HG02938 (cell line): ENCODE results near the gene DNAH9.

ENCODE experiments used
- ATAC-seq: cut with Tn5 transposase; IDR thresholded peaks from one replicate; pipeline ENCODE4 v1.9.1; 2021; ENCODE audit warnings: mild to moderate bottlenecking, moderate library complexity; ENCODE audit not compliant: unreplicated experiment

The DNAH9 gene, protein sequence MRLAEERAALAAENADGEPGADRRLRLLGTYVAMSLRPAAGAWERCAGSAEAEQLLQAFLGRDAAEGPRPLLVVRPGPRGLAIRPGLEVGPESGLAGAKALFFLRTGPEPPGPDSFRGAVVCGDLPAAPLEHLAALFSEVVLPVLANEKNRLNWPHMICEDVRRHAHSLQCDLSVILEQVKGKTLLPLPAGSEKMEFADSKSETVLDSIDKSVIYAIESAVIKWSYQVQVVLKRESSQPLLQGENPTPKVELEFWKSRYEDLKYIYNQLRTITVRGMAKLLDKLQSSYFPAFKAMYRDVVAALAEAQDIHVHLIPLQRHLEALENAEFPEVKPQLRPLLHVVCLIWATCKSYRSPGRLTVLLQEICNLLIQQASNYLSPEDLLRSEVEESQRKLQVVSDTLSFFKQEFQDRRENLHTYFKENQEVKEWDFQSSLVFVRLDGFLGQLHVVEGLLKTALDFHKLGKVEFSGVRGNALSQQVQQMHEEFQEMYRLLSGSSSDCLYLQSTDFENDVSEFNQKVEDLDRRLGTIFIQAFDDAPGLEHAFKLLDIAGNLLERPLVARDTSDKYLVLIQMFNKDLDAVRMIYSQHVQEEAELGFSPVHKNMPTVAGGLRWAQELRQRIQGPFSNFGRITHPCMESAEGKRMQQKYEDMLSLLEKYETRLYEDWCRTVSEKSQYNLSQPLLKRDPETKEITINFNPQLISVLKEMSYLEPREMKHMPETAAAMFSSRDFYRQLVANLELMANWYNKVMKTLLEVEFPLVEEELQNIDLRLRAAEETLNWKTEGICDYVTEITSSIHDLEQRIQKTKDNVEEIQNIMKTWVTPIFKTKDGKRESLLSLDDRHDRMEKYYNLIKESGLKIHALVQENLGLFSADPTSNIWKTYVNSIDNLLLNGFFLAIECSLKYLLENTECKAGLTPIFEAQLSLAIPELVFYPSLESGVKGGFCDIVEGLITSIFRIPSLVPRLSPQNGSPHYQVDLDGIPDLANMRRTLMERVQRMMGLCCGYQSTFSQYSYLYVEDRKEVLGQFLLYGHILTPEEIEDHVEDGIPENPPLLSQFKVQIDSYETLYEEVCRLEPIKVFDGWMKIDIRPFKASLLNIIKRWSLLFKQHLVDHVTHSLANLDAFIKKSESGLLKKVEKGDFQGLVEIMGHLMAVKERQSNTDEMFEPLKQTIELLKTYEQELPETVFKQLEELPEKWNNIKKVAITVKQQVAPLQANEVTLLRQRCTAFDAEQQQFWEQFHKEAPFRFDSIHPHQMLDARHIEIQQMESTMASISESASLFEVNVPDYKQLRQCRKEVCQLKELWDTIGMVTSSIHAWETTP (N-terminal part only)

DNA sequence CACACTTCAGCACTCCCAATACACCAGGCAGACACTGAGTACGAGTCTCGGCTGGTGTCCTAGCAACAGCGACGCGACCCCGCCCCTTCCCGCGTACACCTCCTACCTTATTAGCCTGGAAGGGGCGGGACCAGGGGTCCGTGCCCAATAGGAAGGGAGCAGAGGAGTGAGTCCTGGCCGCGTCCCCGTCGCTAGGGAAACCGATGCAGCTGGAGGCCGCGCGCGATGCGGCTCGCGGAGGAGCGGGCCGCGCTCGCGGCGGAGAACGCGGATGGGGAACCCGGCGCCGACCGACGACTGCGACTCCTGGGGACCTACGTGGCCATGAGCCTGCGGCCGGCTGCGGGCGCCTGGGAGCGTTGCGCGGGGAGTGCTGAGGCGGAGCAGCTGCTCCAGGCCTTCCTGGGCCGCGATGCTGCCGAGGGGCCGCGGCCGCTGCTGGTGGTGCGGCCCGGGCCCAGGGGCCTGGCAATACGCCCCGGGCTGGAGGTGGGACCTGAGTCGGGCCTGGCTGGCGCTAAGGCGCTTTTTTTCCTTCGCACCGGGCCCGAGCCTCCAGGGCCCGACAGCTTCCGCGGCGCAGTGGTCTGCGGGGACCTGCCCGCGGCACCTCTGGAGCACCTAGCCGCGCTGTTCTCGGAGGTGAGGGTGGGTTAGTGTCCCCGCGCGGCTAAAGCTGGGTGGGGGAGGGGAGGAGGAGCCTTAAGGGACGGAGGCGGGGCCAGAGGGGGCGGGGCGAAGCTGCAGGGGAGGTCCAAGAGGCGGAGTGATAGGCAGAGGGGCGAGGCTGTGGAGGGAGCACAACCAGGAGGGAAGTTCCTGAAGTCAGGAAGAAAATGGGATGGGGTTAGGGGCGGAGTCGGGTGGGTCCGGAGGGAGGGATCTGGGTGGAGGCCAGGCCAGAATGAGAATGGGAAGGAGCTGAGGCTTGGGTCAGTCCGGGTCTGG, at the start of gene DNAH9:
Gene DNAH9 (plus strand): TSS at position 197 of the 948 bp plus-strand sequence. CDS start 29 bp downstream, at position 226.
- no peak for ATAC-seq

DNA sequence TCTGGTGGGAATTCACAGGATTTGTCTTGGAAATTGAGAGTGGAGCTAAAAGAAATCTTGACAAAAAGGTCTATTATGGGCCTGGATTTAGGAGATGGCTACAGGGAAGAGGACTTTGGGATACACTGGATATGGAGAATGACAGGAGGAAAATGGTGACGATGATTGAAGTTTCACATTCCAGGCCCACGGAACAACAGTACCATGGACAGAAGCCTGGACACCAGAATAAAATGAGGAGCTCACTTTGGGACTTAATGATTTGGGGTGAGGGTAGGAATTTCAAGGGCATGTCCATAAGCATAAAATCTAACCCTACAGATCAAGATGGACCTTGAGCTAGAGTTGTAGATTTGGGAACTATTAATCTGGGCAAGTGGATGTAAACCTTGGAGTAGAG, 47.8 kb upstream of the DNAH9 start:
- no peak for ATAC-seq

DNA sequence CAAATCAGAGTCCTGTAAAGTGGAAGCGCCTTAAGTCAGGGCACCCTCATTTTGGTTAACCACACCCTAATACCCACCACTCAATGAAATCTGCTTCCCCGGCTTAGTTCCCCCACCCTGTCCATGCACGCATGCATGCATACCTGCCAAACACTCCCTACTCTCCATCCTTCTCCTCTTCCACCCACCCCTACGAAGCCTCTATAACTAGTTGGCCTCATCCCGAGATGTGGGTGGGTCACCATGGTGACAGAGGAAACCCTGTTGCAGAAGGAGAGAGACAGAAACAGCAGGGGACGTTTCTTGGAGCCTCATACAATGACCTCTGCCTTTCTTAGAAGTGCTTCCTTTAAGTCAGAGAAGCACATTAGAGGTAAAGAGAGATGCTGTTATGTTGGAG, 46.8 kb upstream of the DNAH9 start:
- ATAC-seq: no peak

DNA sequence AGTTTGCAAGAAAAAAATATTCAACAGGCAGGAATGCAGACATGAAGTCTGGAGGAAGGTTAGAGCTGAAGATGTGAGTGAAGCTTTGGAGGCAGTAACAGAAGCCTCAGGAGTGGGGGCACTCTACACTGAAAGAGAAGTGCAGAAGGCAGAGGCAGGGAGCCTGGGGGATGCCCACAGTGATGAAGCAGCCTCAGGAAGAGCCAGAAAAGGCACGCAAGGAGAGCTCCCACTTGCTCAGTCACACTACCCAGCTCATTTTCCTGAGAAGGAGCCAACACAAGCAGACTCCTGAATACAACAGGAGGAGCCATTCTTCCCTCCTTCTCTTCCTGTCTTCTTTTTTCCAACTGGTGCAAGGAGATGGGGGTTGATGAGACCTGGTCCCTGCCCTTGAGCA, 45.1 kb upstream of the DNAH9 start:
- no peak for ATAC-seq

DNA sequence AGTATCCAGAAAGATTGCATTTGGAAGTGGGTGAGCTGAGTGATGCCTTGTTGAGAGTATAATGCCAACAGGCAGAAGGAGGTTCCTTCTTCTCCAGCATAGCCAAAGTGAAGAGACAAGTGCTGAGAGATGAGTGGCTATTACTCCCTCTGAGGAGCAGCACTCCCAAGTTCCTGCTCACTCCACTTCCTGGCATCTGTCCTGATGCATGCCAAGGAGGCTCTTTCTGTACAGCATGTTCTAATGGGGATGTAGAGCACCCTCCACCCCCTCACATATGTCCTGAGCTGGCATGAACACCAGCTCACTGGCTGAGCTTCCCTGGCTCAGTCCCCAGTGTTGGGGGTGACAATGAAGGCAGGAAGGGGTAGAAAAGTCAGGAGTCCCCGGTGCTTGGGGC, 44.2 kb upstream of the DNAH9 start:
- no peak for ATAC-seq

DNA sequence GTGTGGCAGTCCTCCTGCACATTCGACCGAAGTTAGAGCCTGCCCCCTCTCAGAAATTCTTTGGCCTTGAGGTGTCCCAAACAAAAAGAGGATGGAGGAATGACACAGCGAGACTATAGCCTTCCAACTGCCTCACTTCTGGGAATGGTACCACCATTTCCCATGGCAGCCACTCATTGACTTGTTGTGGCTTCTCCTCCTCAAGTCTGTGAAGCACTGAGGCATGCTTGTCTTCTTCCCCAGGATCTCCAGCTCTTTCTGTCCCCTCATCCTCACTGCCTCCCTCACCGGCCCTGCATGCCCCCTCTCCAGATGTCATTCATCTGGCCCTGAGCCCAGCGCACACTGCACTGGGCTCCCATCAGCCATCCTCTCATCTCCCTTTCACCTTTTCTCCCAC, 43.7 kb upstream of the DNAH9 start:
- no peak for ATAC-seq

DNA sequence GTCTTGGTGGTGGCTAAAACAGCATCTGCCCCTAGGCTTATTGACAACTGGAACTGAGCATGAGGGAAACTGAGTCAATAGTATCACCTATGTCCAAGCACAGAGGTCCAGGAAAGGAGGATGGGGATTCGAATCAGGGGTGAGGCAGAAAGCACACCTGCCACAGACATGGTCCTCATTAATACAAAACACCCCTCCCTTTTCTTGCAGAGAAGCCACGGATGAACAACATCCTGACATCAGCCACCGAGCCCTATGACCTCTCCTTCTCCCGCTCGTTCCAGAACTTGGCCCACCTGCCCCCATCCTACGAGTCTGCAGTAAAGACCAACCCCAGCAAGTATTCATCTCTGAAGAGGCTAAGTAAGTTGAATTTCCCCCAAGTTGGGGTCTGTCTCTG, 42.7 kb upstream of the DNAH9 start:
- no peak for ATAC-seq

DNA sequence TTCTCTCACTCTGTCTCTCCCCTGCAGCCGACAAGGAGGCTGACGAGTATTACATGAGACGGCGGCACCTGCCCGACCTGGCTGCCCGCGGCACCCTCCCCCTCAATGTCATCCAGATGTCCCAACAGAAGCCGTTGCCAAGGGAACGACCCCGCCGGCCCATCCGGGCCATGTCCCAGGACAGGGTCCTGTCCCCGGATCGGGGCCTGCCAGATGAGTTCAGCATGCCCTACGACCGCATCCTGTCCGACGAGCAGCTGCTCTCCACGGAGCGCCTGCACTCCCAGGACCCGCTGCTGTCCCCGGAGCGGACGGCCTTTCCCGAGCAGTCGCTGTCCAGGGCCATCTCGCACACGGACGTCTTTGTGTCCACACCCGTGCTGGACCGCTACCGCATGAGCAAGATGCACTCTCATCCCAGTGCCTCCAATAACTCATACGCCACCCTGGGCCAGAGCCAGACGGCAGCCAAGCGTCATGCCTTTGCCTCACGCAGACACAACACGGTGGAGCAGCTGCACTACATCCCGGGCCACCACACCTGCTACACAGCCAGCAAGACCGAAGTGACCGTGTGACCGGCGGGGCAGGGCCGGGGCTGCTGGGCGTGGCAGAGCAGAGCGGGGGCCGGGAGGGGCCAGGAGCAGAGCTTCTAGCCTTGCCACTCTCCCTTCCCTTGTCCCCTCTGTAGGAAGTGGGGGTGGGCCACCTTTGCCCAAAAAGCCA, 40.4 kb upstream of the DNAH9 start:
- no peak for ATAC-seq

DNA sequence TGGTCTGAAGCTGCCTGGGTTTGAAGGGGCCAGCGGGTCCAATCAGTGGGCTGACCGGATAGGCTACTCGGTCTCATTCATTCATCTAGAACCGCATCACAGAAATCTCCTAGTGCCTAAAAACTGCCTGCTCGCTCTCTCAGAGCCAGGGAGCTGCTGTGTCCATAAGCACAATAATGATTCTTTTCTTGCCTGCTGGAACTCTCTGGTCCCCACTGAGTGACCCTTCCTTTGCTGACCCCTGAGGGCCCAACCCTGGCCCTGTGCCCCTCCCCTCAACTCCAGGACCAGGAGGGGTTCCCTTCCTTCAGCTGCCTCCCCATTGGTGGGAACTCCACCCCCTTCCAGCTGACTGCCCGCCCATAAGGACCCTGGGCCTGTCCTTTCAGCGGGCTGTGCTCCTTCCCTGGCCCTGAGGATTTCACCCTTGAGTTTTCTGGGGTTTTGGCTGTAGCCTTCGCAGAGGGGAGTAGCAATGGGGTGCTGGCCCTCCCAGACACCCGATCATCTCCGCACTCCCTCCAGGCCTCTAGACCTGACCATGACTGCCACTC, 39.5 kb upstream of the DNAH9 start:
- ATAC-seq: no peak

DNA sequence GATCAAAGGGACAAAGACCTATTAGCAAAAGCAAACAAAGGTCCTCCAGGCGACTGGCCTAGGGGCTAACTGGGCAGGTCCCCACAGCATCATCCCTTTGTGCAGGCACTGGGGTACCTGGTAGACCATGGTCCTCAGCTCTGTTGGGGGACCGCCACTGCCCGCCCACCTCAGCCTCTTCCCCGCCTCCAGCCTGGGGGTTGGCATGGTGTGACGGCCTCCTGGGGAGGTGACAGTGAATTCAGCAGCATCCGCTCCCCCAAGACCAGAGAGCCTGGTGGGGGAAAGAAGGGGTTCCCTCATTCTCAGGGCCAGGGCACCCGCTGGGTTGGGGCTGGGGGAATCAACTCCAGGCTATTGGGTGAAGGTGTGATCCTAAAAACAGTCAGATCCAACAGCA, 38.7 kb upstream of the DNAH9 start:
- ATAC-seq: no peak

DNA sequence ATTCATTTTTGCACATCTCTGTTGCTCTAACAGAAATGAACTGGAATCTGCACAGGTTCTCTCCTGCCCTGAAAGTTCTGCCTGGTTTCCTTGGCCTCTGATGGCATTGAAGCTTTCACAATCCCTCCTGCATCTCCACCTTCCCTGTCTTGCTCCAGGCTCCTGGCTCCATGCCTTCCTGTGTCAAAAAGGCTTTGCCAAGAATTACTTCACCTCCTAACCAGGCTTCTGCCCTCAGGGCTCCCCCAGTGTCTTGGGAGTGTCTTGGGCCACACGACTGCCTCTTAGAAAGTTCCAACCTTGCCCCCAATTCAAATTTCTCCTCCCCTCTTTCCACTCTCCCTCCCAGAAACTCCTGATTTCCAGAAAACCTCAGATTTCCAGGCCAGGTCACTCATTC, 37.0 kb upstream of the DNAH9 start:
- ATAC-seq: no peak

DNA sequence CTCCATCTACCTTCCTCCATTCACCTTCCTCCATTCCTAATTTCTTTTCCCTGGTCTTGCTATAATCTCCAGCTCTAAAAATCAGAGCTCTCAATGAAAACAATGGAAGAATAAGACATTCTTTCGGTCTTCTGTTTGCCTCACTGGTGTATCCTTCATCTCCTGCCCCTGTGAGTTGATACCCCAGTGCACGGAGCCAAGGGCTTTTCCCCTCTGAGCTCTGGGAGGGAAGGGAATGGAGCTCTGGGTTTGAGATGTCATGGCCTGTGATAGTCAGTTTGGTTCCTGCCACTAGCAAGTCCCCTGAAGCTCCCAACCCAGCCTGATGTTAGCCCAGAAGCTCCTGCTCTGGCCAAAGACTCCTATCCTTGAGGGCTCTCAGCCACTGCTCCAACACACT, 36.6 kb upstream of the DNAH9 start:
- ATAC-seq: no peak

DNA sequence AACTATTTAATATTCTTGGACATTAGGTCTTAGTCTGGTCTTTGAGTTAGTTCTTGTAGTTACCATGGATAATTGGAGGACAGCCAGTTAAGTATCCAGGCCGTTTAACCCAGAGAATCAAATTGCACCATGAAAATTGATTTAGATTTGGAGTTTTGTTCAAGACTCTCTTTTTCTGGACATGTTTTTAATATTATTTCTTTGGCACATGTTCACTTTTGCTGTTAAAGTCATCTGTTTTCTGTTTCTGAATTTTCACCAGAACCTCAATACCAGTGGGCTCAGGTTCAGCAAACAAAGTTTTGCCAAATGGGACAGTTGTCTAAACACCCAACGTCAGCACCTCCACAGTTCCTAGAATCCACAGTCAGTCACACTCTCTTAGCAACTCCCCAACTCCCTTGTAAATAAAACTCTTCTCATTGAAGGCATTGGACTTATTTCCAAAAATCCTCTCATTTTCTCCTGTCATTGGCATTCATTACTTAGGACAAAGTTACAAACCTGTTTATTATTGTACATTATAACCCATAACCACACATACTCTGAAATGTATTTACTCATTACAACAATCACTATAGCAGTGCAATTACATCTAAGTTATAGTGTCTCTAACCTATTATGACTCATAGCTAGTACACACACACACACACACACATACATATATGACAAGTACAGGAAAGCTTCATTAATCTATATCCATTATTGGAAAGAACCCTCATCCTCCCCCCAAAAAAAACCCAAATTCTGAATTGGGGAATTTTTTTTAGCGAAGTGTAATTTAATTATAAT, 33.5 kb upstream of the DNAH9 start:
- no peak for ATAC-seq

DNA sequence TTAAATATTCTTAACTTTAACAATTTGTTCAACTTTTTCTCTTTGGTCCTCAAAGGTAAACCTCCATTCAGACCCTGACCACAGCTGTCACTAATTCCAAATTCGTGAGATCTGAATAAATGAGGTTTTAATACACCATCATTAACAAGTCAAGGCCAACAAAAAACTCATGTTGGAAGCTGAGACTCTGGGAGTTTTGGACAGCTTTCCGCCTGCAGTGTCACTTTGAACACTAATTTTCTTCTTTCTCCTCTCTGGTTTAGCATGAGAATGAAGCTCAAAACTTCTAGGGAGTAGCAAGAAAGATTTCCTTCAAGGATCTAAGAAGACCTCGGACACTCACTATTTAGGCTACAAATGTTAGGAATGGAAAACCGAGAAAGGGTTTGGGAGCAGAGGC, 32.7 kb upstream of the DNAH9 start:
- ATAC-seq: no peak

DNA sequence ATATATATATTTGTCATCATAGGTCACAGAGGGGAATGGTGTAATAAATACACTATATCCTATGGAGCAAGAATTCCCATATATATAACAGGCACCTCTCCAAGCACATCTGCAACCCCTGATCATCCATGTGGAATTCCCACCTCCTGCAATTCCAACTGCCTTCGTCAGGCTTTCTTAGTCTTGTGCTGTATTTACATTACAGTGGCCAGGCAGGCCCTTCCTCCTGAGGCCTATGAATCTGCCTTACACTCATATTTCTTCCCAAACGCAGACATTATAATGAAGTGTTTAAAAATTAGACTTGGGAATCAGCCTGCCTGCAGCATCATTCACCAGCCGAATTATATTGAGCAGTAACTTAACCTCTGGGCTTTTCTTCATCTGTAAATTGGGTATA, 19.3 kb upstream of the DNAH9 start:
- ATAC-seq: no peak

DNA sequence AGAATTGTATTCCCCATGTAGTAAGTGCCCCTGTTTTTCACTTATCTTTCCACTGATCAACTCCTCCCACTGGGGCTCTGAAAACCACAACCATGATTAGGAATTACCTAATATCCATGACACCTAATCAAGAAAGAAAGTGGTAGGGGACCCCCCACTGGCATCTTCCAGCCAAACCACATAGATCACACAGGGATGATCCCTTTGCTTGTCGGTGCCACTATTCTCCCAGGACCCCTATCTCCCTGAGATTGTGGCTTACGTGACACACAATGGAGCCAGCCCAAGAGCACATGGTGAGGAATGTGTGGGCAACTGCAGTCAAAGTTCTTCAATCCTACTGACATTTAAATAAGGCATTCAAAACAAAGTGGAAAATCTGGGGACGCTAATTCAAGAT, 17.6 kb upstream of the DNAH9 start:
- ATAC-seq: no peak

DNA sequence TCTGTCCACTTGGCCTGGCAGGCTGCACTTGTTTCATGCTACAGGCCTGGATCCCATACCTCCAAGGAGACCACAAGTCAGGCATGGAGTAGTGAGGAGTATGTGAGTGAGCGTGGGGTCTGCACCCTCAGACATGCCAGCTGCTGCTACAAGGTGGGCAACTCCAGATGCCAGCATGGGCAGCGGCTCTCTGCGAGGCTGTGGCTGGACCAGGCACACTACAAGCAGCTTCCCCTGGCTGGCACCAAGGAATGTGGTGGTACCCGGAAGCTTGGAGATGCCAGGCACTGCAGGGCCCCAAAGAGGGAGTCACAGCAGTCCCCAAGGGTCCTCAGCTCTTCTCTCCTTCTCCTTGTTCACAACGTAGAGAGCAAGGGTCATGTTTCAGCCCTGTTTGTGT, 16.1 kb upstream of the DNAH9 start:
- no peak for ATAC-seq

DNA sequence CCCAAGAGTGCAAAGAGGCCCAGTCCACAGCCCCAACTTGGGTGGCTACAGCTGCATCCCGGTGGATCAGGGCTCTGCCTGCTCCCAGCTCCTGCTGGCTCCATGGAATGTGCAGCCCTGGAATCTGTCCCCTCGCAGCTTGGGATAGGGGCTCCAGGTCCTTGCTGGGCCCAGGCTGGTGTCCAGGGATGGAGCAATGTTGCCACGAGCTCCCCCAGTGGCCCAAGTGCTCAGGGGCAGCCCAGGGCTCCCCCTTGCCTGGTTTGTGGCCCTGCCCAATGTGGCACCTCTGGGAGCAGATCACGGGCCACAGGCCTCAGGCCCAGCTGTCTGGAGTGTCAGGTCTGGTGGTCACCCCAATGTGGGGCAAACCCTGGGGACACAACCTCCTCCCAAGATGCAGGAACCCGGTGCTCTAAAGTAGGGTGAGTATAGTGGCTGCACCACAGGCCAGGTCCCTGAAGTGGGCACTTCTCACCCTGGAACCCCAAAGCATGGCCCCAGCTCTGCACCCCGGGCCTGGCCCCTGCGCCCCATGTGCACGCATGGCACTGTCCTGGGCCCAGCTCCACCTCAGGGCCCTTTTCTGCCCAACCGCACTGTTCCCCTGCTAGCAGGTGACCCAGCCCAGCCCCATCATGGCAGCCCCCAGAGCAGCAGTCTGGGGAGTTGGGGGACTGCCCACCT, 14.8 kb upstream of the DNAH9 start:
- no peak for ATAC-seq
